NCI-H2029 (cell line): ENCODE results near the gene CYB561D2.

Experiments used
- DNase-seq: peaks from one replicate; lab custom pipeline; 2025; lab: John Stamatoyannopoulos, UW

CYB561D2 gene

DNA sequence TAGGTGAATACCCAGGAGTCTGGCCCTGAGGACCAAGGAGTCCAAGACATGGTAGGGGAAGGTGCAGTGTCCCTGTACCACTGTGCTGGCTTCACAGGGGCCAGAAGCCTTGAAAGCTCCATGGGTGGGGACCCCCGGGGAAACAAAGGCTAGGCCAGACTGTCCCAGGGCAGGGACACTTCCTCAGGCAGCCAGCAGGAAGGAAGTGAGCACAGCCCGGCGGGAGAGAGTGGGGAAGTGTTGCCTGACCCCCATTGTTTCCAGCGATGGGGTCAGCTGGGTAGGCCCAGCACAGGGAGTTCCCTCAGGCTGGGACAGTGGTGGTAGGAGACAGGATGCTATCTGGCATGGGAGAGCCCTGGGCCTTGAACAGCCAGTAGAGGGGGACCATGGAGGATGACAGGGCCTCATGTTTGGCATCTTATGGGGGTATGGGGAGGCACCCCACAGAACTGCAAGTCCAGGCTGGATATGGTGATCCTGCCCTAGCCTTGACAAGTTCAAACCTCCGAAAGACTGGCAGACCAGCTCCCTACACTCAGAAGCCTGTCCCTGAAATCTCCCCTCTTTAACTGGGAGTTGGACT, 27.0 kb upstream of the CYB561D2 start:
- no peak for DNase-seq

DNA sequence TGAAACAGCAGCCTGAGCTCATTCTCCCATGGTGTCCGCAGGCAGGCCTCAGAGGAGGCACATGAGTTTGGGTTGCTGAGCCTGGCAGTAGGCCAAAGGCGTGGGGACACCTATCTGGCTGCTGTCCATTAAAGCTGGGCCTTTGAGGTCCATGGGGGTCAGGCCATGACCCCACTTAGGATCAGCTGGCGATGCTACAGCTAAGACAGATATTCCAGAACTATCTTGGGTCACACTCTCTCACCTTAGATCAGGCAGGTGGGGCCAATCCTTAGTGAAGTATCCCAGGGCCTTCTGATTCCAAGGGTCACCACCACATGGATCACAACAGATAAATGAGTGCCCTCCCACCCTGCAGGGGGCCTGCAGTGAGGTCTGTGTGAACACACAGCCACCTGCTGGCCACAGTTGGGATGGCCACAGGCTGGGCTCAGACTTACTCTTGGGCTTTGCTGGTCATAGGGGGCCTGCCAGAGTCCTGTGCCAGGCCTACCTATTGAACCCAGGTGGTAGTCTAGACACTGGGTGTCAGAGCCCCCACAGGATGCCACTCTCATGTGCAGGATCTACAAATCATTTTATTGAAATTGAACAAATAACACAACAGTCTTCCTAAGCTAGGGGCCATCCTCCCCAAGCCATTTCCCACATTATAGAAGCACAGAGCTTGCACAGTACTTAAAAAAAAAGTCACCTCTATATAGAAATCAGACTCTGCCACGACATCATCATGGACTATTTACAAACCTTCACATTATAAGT, 26.1 kb upstream of the CYB561D2 start:
- DNase-seq: no peak

DNA sequence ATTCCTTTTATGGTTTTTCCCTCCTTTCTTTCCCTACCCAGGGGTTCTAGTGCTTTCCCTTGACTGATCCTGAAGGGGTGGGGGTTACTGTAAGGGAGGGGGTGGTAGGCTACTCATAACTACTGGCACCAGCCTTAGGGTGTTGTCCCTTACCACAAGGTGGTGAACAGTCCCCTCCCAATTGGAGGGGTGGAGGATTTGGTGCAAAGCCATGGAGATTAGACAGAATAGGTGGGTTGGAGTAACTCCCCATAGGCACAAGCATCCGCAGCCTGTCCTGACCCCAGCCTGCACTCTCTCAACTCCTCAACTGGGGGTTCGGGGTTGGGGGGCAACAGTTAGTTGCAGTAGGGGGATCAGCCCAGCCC, 25.6 kb upstream of the CYB561D2 start:
- DNase-seq: no peak

DNA sequence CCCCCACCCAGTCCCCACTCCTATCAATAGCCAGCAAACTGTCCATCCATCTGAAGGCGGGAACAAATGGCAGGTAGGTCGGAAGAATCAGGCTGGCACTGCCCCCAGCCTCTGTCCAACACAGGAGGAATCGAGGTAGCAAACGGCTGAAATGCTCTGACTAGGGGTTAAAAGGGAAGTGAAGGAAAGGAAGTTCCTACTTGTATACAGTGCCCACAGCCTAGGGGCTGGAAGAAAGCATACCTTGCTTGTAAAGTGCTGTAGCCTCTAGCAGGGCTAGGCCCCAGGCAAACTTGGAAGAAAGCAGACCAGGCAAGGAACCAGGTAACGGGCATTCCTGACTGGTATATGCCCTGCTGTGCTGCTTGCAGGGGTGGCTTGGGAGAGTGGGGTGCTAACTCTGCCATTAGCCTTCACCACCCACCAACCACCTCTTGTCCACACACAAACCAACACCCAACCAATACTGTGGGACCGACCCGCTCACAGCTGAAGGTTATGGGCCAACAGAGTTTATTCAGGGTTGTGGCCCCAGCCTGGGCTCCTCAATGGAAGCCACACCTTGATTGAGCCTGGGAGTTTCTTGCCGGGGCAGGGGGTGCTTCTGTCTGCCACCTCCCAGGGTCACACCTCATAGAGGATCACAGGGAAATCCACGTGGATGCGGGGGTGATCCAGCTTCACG, 25.0 kb upstream of the CYB561D2 start:
- DNase-seq: no peak

DNA sequence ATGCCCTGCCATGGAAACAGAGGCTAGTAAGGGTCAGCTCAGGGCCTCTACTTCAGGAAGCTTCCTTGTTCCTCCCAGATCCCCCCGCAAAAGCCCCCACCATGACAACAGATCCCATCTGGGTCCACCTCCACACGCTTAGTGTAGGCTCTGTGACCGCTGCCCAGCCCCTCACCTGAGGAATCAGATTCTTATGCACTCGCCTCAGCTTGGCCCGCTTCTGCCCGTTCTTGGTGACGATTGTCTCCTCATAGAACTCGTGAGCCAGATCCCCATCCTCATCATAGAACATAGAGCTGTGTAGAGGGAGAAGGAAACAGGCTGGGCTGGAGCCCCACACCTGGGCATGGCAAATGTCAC, 24.5 kb upstream of the CYB561D2 start:
- DNase-seq: no peak

DNA sequence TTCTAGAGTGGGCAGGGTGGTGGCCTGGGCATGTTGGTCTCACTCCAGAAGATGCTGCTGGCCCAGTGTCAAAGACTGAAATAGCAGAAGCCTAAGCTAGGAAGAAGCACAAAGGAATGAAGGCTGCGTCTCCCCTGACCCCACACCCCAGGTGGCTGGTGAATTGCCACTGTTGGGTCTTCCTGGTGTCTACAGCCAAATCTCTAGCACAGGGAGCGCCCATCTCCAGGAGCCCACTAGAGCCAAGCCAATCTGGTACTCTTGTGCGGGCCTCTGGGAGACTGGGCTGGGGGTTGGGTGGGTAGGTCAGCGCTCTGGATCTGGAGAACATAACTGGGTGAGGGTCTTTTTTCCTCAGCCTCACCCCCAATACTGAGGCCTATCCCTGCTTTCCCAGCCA, 23.5 kb upstream of the CYB561D2 start:
- no peak for DNase-seq

DNA sequence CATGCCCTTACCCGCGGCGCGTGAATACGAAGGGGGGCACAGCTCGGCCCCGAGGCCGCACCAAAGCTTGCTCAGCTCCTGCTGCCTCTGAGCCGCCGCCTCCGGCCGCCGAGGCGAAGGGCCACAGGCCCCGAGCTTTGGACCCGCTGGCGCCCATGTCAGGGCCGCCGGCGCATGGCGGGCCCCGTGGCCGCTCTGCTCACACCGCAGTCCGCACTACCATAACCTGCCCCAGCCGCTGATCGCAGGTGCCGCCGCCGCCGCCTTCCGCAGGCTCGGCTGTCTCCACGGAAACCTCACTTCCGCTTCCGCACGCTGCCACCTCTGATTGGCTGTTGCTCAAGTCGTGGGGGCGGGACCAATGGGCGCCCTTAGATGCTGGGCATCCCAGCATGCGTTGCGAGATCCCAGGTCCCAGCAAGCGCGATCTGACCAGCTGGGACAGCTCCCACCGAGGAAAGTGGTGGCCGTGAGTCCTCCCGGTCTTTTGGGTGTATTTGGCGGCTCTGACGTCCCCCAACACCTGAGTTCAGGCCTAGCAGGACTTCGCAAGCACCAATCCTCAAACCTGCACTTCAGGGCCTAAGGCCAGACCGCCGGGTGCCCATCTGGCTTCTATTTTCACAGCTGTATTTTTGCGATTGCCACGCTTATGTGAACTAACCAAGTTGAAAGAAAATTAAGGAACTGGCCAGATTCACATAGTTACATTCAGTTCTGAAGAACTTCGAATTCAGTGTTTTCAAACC, 22.5 kb upstream of the CYB561D2 start, which contains the start of gene TUSC2:
TSS of gene TUSC2 (minus strand) at position 281 of the 749 bp plus-strand sequence. CDS start at position 157, 124 bp downstream.
- DNase-seq: peak; percentile 91

DNA sequence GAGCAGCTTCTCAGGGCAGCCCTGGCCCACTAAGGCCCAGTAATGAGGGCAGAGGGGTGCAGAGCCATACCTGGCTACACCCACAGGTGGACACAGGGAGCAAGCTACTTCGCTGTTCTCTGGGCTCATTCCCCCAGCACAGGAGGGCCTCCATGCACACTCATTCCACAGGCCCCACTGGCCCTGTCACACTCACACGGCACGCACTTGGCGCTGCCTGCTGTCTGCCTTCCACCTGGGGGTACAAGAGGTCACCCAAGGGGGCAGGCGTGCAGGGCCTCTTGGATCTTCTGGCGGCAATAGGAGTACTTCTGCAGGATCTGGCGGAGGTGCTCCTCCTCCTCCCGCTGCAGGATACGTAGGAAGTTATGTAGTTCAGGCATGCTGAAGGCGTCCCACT, 20.3 kb upstream of the CYB561D2 start:
- no peak for DNase-seq

DNA sequence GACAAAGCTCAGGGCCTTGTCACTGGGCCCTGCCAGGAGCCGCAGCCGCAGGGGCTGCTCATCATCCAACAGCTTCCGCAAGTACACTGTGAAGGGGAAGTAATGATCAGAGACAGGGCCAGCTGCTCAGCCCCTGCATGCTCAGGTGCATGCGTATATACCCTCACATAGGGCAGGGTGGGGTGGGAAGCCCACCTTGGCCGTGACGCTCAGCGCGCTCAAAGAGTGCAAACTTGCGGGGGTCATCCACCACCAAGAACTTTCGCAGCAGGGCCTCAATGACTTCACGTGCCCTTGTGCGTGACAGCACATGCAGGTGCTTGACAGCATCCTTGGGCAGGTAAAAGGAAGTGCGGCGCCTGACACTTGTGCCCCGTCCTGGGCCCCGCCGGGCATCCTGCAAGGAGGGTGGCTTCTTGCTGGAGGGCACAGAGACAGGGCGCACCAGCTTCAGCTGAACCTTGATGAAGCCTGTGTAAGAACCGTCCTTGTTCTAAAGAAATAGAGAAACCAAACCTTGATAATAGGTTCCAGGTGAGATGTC, 19.2 kb upstream of the CYB561D2 start:
- DNase-seq: no peak

DNA sequence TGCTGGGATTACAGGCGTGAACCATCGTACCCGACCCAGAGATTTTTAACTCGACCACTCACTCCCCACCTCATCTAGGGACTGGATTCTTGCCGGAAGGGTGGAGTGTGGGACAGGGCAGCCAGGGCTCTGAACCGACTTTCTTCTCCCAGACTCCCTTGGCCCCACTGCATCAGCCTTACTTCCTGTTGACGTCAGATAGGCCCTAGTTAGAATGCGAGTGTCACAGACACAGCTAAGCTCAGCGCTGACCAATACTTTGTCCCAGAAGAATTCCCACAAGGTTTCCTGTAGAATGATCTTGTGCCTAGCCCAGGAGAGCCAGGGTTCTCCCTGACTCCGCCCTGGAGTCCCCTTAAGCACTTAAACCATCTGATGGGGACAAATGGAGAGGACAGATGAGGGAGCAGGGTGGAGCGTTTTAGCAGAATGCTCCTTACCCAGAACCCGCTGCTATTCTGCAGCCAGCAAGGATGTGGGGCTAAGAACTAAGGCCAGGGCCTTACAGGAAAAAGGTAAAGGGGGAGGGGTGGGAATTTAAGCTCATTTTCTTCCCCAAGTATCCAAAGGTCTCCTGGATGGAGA, 16.8 kb upstream of the CYB561D2 start:
- no peak for DNase-seq

DNA sequence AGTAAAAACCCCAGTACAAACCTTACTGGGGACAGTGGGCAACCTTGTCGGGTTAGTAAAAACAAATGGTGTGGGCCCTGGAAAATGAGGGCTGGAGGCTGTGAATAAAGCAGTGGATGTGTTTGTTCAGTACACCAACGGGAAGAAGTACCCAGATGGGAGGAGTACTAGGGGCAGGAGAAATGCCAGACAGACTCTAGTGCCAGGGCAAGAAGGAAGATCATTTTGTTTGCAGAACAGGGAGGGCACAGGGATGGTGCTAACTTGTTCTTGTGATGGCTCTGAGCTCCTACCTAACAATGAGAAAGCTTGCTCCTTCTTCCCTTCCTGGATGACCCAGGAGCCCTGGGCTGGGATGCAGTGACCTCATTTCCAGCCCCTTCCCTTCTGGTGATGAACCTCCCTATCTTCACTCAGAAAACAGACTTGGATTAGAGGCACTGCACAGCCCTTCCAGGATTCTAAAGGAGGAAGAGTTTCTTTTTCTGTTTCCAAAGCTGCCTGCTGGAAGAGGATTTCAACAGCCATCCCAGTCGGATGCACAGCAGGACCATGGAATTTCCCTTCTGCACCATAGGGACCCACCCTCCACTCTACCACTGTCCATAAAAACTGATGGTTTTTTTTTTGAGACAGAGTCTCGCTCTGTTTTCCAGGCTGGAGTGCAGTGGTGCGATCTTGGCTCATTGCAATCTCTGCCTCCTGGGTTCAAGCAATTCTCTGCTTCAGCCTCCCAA, 16.2 kb upstream of the CYB561D2 start:
- no peak for DNase-seq

DNA sequence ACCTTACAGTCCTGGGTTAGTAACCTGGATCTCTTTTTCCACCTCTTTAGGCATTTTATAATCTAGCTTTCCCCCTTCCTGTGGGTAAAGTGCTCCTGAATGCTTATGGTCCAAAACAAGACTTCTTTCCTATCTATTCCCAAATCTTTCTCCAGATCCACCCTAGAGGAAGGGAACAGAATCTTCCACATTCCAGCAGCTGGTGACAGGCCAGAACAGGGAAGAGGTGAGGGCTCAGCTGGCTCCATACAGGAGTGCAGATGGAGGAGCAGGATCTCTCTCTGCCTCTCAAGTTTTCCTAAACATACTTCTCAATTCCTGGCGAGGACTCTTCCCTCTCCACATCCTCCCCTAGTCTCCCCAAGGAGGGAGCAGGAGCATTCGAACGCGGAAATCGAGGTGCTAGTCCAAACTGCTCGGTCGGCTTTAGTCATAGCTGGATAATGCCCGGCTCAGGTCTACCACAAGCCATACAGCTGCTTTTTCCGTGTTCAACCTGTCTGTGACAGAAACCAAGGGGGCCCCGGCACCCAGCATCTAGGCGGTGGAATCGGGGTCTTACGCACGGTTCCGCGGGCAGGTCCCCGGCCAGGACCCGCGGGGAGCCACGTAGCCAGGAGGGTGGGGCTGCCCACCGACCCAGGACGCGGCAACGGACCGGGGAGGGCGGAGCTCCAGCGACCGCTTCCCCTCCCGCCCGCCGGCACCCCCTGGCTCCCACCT, 14.0 kb upstream of the CYB561D2 start:
- no peak for DNase-seq

DNA sequence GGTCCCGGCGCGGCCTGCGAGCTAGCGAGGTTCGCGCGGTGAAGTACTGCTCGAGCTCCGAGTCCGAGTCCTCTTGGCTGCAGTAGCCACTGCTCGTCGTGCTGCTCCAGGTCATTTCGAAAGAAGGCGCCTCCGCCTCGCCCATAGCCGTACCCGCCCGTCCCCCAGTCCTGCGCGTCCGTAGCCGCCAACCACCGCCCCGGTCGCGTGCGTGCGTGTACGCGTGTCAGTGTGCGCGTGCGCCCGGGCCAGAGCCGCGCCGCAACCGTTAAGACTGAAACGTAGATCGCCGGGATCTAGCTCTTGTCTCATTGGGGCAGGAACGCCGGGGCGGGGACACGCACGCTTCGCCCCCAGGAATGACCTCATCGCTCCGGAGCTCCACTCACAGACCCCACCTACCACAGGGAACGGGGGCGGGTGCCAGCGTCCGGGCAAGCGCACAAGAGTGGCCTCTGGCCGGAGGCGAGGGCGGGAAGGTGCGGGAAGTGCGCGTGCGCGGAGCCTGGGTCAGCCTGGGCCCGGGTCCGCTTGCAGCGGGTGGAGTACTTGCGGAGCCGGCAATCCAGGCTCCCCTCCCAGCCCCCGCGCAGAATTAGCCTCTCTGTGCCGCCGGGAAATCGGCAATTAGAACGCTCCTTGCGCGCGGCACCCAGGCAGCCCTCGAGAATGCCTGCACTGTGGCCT, 13.3 kb upstream of the CYB561D2 start:
- peak; percentile 92 for DNase-seq

DNA sequence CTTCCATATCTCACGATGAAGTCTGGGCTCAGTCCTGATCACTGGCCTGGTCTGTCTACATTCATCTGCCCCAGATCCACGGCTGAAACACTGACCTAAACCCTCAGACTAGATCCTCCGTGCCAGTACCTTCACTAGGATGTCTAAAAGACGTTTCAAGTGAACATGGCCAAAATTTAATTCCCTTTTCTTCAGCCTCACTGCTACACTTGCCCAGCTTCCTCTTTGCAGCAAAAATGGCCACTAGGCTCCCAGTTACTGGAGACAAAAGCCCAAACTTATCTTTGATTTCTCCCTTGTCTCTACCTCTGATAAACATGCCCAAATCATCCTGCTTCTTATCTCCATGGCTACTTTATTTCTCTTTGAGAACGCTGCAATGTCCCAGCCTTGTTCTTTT, 11.7 kb upstream of the CYB561D2 start:
- DNase-seq: no peak

DNA sequence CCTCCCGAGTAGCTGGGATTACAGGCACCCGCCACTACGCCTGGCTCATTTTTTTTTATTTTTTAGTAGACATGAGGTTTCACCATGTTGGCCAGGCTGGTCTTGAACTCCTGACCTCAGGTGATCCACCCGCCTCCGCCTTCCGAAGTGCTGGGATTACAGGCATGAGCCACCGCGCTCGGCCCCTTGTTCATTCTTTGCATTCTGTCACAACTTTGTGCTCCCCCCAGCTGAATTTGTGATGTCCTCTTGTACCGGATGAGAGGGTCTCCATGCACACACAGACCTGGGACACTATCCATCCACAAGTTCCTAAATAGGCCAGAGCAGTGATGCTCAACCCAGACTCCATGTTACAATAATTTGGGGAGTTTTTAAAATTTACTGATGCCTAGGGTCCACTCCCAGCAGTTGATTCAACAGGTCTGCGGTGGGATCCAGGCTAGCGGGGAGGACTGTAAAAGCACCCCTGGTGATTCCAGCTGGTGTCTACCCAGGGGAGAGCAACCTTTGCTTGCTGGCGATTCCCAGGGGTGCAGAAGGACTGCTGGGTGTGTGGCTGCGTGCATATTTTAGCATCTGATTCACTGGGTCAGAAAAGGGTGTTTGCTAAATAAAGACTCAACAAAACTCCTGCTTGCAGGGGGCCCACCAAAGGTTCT, 11.0 kb upstream of the CYB561D2 start:
- DNase-seq: no peak

DNA sequence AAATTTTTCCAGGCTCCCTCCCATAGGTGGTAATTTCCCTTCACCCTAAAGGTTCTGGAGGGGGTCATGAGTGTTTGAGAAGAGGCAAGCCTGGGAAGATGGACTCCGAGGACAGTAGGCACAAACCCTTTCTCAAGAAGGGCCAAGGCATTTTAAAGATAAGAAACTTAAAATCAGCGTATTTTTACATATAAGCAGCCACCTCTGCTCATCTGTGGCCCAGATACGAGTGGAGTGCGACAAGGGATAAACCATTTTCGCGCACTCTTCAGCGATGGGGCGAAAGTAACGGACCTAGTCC, 10.6 kb upstream of the CYB561D2 start:
- no peak for DNase-seq

DNA sequence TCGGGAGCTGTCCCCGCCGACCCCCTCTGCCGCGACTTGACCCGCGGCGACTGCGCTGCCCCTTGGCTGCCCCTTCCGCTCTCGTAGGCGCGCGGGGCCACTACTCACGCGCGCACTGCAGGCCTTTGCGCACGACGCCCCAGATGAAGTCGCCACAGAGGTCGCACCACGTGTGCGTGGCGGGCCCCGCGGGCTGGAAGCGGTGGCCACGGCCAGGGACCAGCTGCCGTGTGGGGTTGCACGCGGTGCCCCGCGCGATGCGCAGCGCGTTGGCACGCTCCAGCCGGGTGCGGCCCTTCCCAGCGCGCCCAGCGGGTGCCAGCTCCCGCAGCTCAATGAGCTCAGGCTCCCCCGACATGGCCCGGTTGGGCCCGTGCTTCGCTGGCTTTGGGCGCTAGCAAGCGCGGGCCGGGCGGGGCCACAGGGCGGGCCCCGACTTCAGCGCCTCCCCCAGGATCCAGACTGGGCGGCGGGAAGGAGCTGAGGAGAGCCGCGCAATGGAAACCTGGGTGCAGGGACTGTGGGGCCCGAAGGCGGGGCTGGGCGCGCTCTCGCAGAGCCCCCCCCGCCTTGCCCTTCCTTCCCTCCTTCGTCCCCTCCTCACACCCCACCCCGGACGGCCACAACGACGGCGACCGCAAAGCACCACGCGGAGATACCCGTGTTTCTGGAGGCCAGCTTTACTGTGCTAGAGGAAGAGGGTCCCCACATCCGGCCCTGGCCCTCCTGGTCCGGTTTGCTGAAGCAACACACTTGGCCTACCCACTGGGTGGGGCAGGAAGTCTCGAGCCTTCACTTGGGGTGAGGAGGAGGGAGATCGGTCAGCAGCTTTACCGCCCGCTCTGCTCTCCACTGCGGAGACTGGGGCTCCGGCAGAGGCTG, 10.0 kb upstream of the CYB561D2 start, which contains the start of gene RASSF1:
TSS of gene RASSF1 (minus strand) at position 389 of the 882 bp plus-strand sequence. CDS start at position 358, 31 bp downstream.
- no peak for DNase-seq

DNA sequence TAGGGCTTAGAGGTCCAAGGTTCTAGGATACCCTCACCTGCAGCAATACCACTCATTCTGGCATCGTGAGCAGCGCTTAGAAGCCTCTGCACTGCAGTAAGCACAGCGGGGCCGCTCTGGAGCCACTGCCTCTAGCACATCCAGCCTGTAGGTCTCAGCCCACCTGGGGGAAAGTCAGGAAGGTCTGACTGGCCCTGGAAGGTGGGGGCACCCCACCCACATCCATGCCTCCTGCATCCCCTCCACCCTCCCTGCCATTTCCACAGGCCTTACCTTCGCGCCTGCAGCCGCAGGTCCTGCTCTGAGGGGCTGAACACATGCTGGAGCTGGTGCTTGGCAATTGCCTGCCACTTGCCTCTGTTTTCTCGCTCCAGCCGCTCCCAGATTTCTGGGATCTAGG, 9.1 kb upstream of the CYB561D2 start:
- no peak for DNase-seq
